ENCODE measurements around the gene PKP1.

The PKP1 gene

DNA sequence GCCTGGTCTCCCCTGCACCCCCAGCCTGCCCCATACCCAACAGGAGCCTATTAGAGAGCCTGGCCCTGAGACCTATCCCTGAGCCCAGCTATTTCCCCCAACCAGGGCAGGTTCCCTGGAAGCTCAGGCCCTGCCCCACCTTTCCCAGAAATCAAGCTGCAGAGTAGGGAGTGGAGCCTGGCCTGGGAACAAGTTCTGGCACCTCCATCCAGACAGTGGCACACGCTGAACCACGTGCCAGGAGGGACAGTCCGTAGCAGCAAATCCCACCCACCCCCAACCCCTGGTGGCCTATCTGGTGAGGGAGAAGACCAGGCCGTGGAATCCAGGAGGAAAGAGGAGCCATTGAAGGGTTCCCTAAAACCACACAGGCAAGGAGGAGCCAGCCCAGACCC is 71.6 kb downstream of the PKP1 start:
- no peak for DNase-seq

DNA sequence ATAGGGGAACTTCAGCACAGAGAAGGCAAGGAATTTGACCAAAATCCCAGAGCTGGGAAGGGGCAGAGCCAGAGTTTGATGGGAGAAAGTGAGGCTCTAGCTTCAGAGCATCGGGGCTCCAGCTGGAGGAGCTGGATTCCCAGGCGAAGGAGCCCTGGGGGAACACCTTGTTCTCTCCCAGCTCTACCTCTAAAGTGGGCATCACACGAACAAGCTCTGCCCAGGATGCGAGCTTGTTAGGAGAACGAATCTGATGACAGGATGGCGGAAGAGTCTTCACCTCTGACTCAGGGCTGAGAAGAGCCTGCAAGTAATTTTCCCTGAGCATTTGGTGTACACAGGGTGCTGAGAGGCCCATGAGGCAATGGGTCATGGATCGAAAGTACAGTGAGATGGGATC is 72.2 kb downstream of the PKP1 start:
- DNase-seq, result no peak

DNA sequence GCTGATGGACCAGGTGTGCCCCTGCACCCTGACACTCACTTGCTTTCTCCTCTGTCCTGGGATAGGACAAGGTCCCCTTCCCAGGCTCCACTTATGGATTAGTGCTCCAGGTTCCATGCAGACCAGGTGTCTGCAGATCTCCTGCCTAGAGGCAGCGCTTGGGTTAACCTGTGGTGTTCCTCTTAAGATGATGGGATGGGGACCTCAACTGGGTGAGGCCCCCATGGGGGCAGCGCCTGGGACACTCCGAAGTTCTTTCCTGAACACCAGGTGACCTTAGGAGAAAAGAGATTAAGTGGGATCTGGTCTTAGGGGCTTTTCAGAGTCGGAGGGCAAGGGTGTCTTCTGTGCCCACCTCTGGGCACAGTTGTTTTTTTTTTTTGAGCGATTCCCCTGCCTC is 72.9 kb downstream of the PKP1 start:
- DNase-seq, result no peak

DNA sequence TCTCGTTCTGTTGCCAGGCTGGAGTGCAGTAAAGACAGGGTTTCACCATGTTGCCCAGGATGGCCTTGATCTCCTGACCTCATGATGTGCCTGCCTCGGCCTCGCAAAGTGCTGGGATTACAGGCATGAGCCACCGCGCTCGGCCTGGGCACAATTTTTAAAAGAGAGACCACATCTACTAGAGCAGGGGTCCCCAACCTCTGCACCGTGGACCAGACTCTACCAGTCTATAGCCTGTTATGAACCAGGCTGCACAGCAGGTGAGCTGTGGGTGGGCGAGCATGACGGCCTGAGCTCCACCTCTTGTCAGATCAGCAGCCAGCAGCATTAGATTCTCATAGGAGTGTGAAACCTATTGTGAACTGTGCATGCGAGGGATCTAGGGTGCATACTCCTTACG is 73.4 kb downstream of the PKP1 start:
- no peak for DNase-seq

DNA sequence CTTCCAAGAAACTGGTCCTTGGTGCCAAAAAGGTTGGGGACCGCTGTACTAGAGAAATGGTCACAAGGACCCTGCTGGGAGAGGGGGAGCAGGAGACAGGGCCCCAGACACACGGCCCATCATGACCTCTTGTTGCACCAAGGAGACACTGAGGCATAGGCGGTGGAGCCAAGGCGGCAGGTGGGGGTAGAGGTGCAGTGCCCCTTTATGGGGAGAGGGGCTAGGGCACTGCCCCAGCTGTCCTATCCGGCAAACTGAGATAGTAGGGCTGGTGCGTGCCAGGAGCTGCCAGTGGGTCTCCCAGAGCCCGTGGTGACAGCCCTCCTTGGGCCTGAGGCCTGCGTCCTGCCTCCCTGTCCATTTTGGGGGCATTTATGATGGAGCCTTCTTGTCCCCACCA is 73.9 kb downstream of the PKP1 start:
- DNase-seq, result no peak

DNA sequence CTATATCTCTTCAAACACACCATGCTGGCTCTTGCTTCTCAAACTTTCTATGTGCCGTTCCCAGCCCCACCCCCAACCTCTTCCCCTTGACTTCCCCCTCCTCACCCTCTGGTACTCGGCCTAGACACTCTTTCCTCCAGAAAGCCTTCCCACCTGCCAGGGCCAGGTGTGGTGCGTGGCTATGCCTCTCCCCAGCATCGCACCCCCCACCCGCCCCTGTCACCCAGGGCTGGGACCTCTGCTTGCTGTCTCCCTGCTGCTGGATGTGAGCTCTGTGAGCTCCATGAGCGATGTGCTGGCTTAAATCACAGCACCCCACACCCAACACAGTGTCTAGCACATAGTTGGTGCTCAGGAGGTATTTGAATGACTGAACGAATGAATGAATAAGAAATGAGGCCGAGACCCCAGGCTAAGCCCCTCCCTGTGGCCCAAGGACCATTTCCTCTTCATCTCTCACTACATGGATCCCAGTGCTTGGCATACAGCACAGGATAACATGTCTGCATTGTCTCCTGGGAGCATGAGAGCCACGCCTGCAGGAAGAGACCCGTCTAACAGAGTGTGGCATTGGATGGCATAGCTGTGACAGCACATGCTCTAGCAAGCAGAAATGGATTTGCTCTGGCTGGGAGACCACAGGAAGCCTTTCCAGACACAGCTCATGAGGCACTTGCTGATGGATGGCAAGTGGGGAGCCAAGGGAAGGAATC is 74.5 kb downstream of the PKP1 start:
- DNase-seq, result no peak

DNA sequence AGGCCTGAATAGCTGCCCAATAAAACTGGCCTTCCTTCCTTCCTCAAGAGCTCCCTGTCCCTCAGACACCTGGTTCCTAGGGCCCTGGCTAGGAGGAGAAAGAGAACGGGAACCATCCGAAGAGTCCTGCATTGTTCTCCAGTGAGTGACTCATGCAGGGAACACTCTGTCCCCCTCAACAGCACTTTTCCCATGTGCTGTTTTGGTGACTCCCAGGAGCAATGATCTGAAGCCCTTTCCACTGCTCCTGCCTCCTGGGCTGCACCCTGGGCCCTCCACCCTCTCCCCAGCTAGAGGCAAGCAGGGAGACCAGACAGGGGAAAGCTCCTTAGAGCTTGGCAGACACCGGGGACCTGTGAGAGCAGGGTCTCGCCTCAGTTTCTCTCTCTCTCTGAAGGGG is 75.3 kb downstream of the PKP1 start:
- DNase-seq, result no peak

DNA sequence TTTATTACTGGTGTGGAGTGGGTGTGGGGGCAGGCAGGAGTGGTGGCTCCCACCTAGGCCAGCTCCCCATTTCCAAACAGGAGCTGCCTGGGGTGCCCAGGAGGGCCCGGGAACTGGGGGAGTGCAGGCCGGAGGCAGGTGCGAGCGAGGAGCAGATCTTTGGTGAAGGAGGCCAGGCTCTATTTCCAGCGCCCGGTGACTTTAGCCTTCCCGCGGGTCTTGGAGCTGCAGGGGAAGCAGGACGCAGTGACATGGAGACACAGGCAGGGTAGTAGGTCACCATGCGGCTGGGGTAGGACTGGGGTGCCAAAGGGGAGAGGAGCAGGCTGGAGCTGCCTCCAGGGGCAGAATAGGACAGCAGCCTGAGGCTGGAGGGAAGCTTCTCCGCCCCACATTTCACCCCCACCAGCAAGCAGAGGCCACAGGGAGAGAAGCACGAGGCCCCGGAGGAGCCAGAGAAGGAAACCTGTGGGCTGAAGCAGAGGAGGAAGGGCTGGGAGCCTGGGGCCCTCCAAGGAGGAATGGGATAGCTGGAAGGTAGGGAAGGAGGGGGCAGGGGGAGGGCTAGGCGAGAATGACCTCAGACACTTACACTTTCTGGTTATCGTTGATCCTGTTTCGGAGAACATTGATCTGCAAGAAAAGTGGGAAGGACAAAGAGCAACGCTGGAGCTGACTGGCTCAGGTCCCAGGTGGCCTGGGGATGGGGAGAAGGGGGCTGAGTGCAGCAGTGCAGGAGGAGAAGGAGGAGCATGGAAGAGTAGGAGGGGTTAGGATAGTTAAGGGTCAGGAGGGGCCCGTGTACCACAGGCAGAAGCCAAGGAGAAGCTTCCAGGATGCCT is 75.9 kb downstream of the PKP1 start:
- DNase-seq, result no peak

DNA sequence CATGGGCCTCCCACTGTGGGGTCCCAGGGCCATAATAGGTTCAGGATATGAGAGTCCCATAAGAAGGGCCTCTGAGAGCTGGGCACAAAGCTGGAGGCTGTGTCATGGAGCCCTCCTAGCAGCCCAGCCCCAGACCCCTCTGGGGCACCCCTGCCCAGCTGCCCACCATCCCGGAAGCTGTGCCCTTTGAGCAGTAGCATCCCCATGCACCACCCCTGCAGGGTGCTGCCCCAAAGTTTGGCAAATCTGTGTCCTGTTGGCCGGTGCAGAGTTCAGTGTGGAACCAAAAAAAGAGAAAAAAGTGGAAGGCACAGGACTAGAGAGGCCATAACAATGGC is 76.5 kb downstream of the PKP1 start:
- DNase-seq, result no peak

DNA sequence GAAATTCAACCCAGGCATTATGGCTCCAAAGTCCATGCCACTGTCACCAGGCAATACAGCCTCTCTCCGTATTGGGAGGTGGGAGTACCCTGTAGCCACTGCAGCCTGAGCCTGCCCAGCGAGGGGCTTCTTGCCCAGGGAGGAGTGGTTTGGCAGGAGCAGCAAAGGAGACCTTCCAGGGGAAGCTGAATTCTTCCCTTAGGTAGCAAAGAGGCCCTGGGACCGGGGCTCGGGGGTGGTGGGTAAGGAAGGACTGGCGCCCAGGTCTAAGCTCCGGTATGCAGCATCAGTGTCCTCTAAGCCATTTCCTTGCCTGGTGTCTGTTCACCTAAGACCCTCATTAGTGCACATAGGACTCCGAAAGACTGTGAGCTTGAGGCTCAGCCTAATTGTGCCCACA is 77.2 kb downstream of the PKP1 start:
- no peak for DNase-seq

DNA sequence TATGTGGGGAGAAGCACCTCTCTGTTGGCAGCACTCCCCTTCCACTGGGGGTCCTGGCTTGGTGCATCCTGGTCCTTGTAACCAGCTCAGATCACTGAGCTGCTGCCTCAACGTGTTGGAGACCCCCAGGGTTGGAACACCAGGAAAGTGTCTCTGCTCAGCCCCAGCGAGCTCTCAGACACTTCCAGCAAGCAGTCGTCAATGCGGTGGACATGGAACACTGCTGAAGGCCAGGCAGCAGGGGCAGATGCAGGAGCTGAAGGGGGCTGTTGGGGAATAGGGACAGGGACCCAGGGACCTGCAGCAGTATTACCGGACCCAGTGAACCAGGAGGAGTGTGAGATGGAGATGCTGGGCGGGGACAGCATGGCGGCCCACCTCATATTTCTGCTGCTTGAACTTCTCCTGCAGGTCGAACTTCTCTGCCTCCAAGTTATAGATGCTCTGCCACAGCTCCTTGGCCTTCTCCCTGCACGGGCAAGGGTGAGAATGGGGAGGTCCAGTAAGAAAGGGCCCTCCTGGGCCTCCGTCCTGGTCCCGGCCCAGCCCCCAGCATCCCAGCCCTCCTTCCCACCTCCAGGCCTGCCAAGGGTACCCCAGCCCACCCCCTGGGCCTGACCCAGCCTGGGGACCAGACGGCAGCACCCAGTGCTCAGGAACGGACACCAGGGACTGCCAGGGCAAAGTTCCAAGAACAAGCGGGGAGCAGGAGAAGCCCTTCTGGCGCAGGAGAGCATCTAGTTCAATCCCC is 77.8 kb downstream of the PKP1 start:
- no peak for DNase-seq

DNA sequence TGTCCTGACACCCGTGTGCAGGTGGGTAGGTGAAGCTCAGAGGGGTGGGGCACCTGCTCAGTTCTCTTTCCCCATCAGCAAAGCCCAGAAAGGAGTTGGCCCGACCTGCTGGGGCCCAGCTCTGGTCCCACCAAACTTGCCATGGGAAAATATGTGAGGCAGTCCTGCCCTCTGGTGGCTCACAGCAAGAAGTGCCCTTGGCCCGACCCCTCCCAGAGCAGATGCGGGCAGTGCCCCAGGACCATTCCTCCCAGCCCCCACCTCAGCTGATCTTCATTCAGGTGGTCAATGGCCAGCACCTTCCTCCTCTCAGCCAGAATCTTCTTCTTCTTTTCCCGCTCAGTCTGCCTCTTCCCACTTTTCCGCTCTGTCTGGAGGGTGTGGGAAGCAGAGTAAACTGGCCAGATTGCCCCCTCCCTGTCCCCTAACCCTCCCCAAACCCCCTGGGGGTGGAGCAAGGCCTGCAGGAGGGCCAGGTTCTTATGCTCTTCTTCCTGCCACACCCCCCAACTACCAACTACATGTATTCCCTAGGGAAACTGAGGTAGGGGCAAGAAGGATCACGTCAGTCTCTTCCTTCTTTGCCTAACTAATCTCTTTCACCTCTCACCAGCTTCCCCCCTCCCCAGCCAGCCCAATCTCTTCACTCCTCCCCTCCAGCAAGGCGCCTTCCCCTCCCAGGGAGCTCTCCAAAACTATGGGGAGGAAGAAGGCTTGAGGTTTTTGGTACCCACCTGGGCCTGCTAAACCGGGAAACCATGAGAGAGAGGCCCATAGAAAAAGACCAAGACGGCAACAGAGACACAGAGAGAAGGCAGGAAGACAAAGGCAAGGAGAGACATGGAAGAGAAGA is 78.6 kb downstream of the PKP1 start:
- DNase-seq, result no peak

DNA sequence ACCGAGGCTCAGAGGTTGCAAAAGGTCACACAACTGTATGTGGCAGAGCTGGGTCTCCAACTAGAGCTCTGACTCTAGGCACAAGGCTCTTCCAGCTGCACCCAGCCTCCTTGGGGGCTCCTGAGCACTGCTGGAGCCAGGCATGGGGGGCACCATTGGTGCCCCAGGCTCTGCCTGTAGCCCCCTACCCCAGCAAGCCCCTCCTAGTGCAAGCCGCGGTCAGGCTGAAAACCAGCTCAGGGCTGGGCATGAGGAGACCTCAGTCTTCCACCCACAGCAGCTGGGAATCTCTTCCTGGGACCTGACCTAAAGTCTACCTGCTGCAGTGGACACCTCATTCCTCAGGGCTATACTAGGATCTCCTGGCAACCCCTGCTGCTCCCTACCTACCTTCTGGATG is 79.6 kb downstream of the PKP1 start:
- no peak for DNase-seq

DNA sequence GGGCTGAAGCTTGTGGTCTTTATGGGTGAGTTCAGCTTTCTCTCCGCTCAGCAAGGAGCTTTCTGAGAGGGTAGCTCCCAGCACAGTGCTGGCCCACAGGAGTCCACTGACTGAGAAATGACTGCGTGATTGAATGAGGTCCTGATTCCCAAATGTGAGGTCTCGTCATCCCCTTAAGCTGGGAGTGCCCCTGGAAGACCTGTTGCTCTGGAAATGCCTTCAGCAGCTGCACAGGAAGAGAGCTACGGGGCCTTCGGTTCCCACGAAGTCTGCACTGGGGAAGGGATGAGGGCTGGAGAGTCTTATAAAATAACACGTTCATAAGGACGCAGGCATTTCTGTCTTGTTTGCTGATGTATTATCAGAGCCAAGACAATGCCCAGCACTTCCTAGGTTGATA is 80.2 kb downstream of the PKP1 start:
- DNase-seq, result no peak

DNA sequence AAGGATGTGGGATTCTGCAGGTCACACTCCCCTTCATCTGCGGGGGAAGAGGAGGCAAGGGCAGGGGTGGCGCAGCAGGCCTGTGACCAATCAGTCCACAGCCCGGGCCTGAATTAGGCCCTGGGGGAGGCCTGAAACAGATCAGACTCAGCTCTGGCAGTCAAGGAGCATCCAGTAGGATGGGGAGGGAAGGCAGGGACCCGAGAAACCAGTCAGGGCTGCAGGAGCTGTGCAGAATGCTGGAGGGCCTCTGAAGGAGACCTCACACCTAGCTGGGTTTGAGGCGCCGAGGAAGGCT is 81.5 kb downstream of the PKP1 start:
- no peak for DNase-seq

DNA sequence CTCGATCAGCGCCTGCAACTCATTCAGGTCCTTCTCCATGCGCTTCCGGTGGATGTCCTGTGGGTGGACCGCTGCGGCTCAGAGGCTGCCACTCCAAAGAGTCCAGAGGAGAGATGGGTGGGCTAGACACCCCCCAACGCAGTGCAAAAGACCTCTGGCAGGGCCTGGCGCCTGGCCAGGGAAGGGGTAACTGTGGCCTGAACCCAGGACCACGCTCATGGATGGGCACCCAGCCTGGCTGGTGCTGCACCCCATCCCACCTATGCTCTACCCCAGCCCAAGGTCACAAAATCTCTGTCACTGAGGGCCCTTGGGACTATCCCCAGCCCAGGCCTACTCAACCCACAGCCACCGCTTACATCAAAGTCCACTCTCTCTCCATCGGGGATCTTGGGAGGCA is 81.9 kb downstream of the PKP1 start:
- DNase-seq, result no peak

DNA sequence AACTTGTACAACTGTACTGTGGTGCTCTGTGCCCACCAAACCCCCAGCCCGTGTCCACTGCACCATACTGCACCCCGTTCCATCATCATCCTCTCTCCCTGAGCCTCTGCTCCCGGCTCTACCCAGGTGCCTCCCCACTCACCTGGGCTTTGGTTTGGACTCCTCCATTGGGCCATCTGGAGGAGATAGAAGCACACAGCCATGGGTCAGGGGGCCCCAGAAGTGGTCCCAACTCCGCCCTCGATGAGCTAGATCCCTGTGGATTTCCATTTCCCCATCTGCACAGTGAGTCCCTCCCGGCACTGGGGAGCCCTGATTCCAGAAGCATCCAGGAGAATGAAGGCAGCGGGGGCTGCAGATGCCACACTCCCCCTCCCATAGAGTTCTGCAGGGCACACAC is 83.4 kb downstream of the PKP1 start:
- no peak for DNase-seq

DNA sequence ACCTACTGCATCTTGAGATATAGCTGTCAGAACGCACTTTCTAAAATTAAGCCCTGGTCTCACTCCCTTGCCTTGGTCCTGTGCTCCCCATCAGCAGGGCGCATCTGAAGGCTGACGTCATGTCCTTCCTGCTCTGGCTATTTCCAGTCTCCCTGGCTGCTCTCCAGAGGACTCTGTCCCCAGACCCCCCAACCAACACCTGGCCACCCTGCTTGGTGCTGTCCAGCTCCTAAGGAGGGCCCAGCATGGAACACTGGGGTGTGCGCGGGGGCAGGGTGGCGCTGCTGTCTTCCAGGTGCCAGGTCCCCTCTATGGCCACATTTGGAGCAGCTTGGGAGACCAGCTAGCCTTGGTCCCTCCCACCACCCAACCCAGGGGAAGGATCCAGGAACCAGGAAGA is 85.9 kb downstream of the PKP1 start:
- DNase-seq, result no peak

DNA sequence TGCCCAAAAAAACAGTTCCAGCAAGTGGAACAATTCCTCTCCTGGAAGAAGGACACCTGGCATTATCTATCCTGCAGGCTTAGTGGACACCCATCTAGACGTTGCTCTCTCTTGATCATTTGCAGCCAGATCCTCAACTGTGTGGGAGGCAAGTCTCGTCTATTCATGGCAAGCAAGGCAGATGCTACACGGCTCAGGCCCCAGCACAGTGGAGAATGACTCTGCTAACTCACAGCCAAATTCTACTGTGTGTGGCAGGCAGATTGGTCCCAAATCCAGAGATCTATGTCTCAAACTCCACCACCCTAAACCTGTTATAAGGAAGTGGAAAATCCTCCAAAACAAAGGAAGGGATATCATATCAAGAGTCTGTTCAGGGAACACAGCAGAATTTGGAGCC is 87.2 kb downstream of the PKP1 start:
- DNase-seq, result no peak

DNA sequence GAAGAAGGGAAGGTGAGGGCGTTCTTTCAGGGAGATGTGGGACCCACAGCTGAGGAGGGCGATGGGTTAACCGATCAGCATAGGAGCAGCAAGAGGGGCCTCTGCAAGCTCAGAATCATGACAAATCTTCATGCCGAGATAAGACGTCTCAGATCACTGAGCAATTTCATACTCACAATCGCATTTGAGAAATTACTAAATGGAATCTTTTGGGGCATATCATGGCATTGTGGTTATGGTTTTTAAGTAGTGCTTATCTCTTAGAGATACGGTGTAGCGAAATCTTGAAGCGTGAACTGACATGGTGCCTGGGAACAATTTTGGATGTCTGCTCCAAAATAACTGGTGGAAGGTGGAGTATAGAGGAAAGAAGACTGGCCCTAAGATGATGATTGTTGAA is 88.0 kb downstream of the PKP1 start:
- DNase-seq, result no peak

DNA sequence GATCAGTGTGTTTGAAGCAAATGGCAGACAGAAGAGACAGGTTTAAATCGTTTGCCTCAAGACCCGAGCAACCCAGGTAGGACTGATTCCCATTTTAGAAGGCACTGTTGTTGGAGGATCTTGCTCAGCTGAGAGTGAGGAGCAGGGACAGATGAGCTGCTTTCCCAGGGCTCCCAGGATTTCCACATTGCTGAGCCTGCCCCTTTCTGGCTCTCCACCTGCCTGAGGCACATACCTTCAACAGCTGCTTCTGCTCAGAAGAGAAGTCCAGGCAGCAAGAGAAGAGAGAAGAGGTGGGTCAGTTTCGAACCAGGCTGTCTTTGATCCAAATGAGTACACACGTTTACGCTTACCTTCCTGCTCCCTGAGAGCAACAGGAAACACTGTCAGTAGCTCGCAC is 88.5 kb downstream of the PKP1 start:
- no peak for DNase-seq

DNA sequence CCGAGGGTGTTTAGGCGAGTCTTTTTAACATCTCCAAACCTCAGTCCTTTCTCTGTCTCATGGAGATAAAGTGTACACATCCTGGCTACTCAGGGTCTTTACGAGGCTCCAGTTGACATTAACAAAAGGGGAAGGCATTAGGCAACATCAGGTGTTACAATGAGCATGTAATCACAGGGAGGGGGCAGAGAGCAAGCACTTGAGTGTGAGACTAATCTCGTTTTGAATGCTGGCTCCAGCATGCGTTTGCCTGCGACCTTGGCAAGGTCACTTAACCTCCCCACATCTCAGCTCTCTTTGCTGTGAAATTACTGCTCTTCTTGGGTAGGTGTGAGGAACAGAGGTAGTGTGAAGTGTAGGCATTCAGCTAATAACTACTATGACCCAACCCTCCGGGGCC is 91.1 kb downstream of the PKP1 start:
- no peak for DNase-seq

DNA sequence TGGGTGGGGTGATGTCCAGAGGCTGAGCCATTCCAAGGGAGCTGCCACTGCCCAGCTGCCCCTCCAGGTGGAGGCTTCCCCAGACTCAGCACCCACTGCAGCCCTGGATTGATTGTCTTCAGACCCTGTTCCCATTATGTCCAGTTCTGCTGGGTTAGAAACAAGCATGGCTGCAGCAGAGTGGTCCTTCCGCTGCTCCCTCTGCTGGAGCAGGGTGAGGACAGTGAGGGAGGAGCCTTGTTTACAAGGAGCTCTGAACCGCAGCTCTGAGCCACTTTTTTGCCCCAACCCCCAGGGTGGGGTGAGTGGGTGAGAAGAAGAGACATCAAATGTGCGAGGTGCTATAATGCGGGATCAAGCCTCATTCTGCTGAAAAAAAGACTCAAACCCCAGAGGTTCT is 91.9 kb downstream of the PKP1 start:
- no peak for DNase-seq

DNA sequence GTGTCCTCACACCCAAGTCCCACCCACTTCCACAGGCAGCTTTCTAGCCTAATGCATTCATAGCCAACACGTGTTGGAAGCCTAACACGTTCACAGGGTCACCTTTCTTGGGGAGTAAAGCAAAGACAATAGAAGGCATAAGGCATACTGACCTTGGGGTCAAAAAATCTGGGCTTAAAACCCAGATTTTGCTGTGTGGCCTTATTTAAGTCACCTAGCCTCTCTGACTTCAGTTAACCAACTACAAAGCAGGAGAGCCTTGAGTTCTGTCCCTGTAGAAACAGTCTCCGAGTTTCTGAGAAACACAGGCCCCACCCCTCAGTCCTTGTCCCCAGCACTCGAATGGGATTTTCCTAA is 92.8 kb downstream of the PKP1 start:
- DNase-seq, result no peak

Measured in NCI-H1436 treated with DMSO at 0.1 percent for 48 hours (cell line).